Measurements from ENCODE around the gene CARD6.

CARD6 gene

DNA sequence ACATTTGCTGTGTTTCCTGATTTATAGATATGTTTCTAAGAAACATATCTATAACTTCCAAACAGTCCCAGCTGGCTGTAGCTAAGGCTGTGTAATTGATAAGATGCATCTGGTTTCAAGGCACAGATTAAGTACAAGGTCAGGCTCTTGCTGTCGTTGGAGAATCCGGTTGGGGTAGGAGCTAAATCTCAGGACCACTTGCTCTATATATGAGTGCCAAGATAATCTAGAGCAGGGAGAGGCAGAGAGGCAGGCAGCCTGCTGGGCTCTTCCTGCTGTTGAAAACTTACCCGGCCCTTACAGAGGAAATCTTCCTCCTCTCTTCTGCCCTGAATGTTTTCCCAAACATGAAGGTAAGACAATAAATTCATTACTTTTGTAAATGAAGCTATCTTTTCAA, 68.1 kb downstream of the CARD6 start, which contains the start of gene C7:
C7 (plus strand) TSS at position 234 of the 400 bp plus-strand sequence; CDS start at position 348, 114 bp downstream.
- Histone ChIP-seq H4K5ac (ENCODE audit: low read length) (no peak within 1 kb of the TSS), H3K9ac (ENCODE audit: low read length) (no peak within 1 kb of the TSS), H3K56ac (ENCODE audit: low read length) (no peak within 1 kb of the TSS), H2BK120ac (ENCODE audit: low read depth, low read length) (no peak within 1 kb of the TSS), H3K79me1 (ENCODE audit: low read length) (no peaks in the 10 kb centered on the region), H2BK5ac (ENCODE audit: low read length) (no peak within 1 kb of the TSS), H3K27me3 (ENCODE audit: insufficient read depth, low read length, poor library complexity) (no peaks in the 10 kb centered on the region), H3K4me3 (ENCODE audit: low read length) (no peak within 1 kb of the TSS), H3K4ac (ENCODE audit: low read depth, low read length) (no peak within 1 kb of the TSS), H2AK5ac (ENCODE audit: low read length) (no peak within 1 kb of the TSS), H3K79me2 (ENCODE audit: control insufficient read depth, insufficient read depth, low read length) (no peaks in the 10 kb centered on the region), H3K23ac (ENCODE audit: low read length) (no peak within 1 kb of the TSS), H3K4me2 (ENCODE audit: low read length) (no peak within 1 kb of the TSS), H3K27ac (ENCODE audit: low read depth, low read length) (no peak within 1 kb of the TSS), H3K36me3 (ENCODE audit: control insufficient read depth, insufficient read depth, low read length) (no peaks in the 10 kb centered on the region), H3K4me1 (ENCODE audit: control insufficient read depth, low read depth, low read length) (no peaks in the 10 kb centered on the region), H4K8ac (ENCODE audit: low read depth, low read length) (no peak within 1 kb of the TSS), H3K18ac (ENCODE audit: low read length) (no peak within 1 kb of the TSS), H2BK15ac (replicated peaks; ENCODE audit: low read depth) (no peak within 1 kb of the TSS)
- no CpG with 5 or more reads among the region's 3 CpGs for WGBS (ENCODE audit: extremely low coverage, insufficient coverage, low lambda C conversion rate)
- peak; percentile 29 for DNase-seq

DNA sequence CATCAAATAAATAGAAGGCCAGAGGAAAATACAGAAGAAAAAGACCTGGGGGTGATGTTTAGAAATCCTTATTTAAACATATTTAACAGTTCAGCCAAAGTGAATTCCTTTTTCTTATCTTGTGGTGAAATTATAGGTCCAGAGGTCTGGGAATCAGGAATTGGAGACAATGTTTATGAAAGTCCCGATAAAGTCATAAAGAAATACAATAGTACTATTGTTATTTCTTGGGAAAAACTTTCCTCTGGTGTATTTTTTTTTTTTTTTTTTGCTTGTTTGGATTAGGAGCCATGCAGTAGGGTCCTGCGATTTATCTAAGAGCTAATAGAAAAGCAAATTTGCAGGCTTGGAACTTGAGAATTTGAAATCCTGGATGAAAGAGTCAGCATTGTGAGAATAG, 68.6 kb downstream of the CARD6 start:
- no peaks in the 10 kb centered on the region for H3K27me3 ChIP-seq (ENCODE audit: insufficient read depth, low read length, poor library complexity)
- no peak overlapping the region for H3K4ac ChIP-seq (ENCODE audit: low read depth, low read length)
- no peak for DNase-seq
- no peak overlapping the region for H2BK15ac ChIP-seq (replicated peaks; ENCODE audit: low read depth)
- peaks cover 2% of the 10 kb centered on the region for H3K4me1 ChIP-seq (ENCODE audit: control insufficient read depth, low read depth, low read length)
- H2BK5ac ChIP-seq (ENCODE audit: low read length): no peak overlapping the region
- H2BK120ac ChIP-seq (ENCODE audit: low read depth, low read length): no peak overlapping the region
- H3K79me2 ChIP-seq (ENCODE audit: control insufficient read depth, insufficient read depth, low read length): no peaks in the 10 kb centered on the region
- H3K36me3 ChIP-seq (ENCODE audit: control insufficient read depth, insufficient read depth, low read length): no peaks in the 10 kb centered on the region
- H3K27ac ChIP-seq (ENCODE audit: low read depth, low read length): no peak overlapping the region
- H3K56ac ChIP-seq (ENCODE audit: low read length): no peak overlapping the region
- no CpG with 5 or more reads among the region's 2 CpGs for WGBS (ENCODE audit: extremely low coverage, insufficient coverage, low lambda C conversion rate)
- no peaks in the 10 kb centered on the region for H3K79me1 ChIP-seq (ENCODE audit: low read length)
- H3K4me3 ChIP-seq (ENCODE audit: low read length): no peak overlapping the region
- H2AK5ac ChIP-seq (ENCODE audit: low read length): no peak overlapping the region
- H3K9ac ChIP-seq (ENCODE audit: low read length): no peak overlapping the region
- no peak overlapping the region for H4K5ac ChIP-seq (ENCODE audit: low read length)
- no peak overlapping the region for H3K23ac ChIP-seq (ENCODE audit: low read length)
- H3K18ac ChIP-seq (ENCODE audit: low read length): no peak overlapping the region
- H4K8ac ChIP-seq (ENCODE audit: low read depth, low read length): no peak overlapping the region
- no peak overlapping the region for H3K4me2 ChIP-seq (ENCODE audit: low read length)

Small RNA genes lying within 50 kb of the gene (small RNA-seq; reads per million reads assigned to genes)
- gene SNORD72 (ENCODE audit: insufficient read depth): 1,156 reads per million, percentile 99 among the genes with 10 or more reads in this experiment

Measured in mesendoderm (in vitro differentiated cells).